Measurements from ENCODE around the gene C10orf95.

C10orf95 gene

GRCh38 chr10:102416283-102416682 lies 35.1 kb downstream of the C10orf95 start:
- no peak for DNase-seq (ENCODE audit: low read depth in 2 of 2)

- DNase-seq (ENCODE audit: low read depth in 2 of 2) = no peak
Measured at GRCh38 chr10:102414749-102415148, 36.6 kb downstream of the C10orf95 start.

GRCh38 chr10:102413806-102414561 lies 37.4 kb downstream of the C10orf95 start:
- no peak for DNase-seq (ENCODE audit: low read depth in 2 of 2)

- DNase-seq (ENCODE audit: low read depth in 2 of 2) = no peak
Measured at GRCh38 chr10:102413053-102413705, 38.2 kb downstream of the C10orf95 start.

GRCh38 chr10:102412293-102412692 lies 39.0 kb downstream of the C10orf95 start:
- DNase-seq (ENCODE audit: low read depth in 2 of 2) = no peak

GRCh38 chr10:102411341-102412255 lies 39.7 kb downstream of the C10orf95 start:
- DNase-seq (ENCODE audit: low read depth in 2 of 2) = no peak

GRCh38 chr10:102410429-102411073 lies 40.8 kb downstream of the C10orf95 start:
- peak in 1 of 2 donors; percentile 64 for DNase-seq (ENCODE audit: low read depth in 2 of 2)

GRCh38 chr10:102409604-102410428 lies 41.5 kb downstream of the C10orf95 start:
- DNase-seq (ENCODE audit: low read depth in 2 of 2) = no peak

GRCh38 chr10:102408728-102409603 lies 42.4 kb downstream of the C10orf95 start:
- peak; percentile 69 to 76 for DNase-seq (ENCODE audit: low read depth in 2 of 2)

- no peak for DNase-seq (ENCODE audit: low read depth in 2 of 2)
Measured at GRCh38 chr10:102408131-102408727, 43.1 kb downstream of the C10orf95 start.

GRCh38 chr10:102407425-102408130 lies 43.8 kb downstream of the C10orf95 start:
- DNase-seq (ENCODE audit: low read depth in 2 of 2) = no peak

- DNase-seq (ENCODE audit: low read depth in 2 of 2) = no peak
Measured at GRCh38 chr10:102406815-102407214, 44.5 kb downstream of the C10orf95 start.

- no peak for DNase-seq (ENCODE audit: low read depth in 2 of 2)
Measured at GRCh38 chr10:102405632-102406031, 45.7 kb downstream of the C10orf95 start.

- DNase-seq (ENCODE audit: low read depth in 2 of 2) = no peak
Measured at GRCh38 chr10:102405108-102405571, 46.2 kb downstream of the C10orf95 start.

GRCh38 chr10:102404361-102405107 lies 46.8 kb downstream of the C10orf95 start:
- no peak for DNase-seq (ENCODE audit: low read depth in 2 of 2)

- no peak for DNase-seq (ENCODE audit: low read depth in 2 of 2)
Measured at GRCh38 chr10:102403115-102403514, 48.2 kb downstream of the C10orf95 start.

GRCh38 chr10:102402512-102402896 lies 48.8 kb downstream of the C10orf95 start:
- DNase-seq (ENCODE audit: low read depth in 2 of 2) = no peak
